ENCODE results near the gene LDLRAD3.

DNA sequence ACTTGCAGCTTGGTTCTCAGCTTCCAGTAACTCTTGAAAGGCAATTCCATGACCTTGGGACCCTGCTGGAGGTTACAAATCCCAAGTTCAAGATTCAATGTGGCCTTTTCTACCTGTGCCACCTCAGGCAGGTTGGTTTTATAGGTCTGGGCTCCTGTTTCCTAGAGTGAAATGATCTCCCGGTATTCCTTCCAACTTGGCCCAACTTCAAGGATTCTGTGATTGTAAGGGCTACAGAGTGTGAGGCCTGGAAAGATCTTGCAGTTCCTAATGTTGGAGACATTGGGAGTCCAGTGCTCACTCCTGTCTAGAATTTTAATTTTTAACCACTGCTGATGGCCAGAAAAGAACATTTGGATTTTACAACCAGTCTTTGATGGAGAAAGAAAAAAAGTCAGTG is 91.6 kb downstream of the LDLRAD3 start:
- TF ChIP-seq, protein P1, sequence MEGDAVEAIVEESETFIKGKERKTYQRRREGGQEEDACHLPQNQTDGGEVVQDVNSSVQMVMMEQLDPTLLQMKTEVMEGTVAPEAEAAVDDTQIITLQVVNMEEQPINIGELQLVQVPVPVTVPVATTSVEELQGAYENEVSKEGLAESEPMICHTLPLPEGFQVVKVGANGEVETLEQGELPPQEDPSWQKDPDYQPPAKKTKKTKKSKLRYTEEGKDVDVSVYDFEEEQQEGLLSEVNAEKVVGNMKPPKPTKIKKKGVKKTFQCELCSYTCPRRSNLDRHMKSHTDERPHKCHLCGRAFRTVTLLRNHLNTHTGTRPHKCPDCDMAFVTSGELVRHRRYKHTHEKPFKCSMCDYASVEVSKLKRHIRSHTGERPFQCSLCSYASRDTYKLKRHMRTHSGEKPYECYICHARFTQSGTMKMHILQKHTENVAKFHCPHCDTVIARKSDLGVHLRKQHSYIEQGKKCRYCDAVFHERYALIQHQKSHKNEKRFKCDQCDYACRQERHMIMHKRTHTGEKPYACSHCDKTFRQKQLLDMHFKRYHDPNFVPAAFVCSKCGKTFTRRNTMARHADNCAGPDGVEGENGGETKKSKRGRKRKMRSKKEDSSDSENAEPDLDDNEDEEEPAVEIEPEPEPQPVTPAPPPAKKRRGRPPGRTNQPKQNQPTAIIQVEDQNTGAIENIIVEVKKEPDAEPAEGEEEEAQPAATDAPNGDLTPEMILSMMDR (IDR thresholded peaks at IDR 0.05; ENCODE audit: insufficient read depth, low read depth, low read length): no peak
- no peak for TF ChIP-seq EZH2 (IDR thresholded peaks at IDR 0.05; ENCODE audit: insufficient read depth, low read length)
